ENCODE results near the gene WNT6. TPM values are rescaled to one million over a fixed set of nuclear protein-coding genes. Genes with fewer than 3 reads are reported as not detected.

WNT6 gene
- total and polyA plus RNA-seq, 10 of the 15 experiments (the other 5 are each of a cell fraction or from before 2014, with no cell fraction given) = 0.11 to 0.44 (median 0.22) TPM; not detected in 5

- H2AFZ ChIP-seq (ENCODE audit: control insufficient read depth, low read depth, low read length) = no peak overlapping the region
- H3K79me2 ChIP-seq (ENCODE audit: control insufficient read depth, insufficient read depth, low read length) = no peaks in the 10 kb centered on the region
- CTCF ChIA-PET = interaction anchor here (1.3 to 2.1 kb wide), 2 partner anchors 19 to 41 kb away, joined by 4 to 11 read pairs; no protein-coding TSS in a partner anchor
- RAD21 ChIA-PET (ENCODE audit: unreplicated experiment) = no interaction called here
- no peak overlapping the region for H3K4me2 ChIP-seq (ENCODE audit: control insufficient read depth, insufficient read depth)
- intact Hi-C loops (cut with micrococcal nuclease; ENCODE audit: unreplicated experiment) = no loop called here
- BruUV-seq (replicated peaks) = no TSS peak
- in situ Hi-C loops (cut with MboI) = no loop called here
- WGBS (ENCODE audit: insufficient coverage, insufficient replicate concordance, low lambda C conversion rate, missing lambda C conversion rate) = 100% methylated on average over 1 of the region's 1 CpG
- FAIRE-seq = no peak
- SMC1A ChIA-PET (ENCODE audit: uncharacterized antibody, unreplicated experiment) = interaction anchor here (0.7 to 3.8 kb wide), 2 partner anchors 14 to 41 kb away, joined by 4 to 23 read pairs; no protein-coding TSS in a partner anchor
- H3K27me3 ChIP-seq (replicated peaks in 1 of 2; ENCODE audit: control insufficient read depth in 2 of 2, insufficient read depth in 2 of 2, low read length in 1 of 2) = peaks cover 22 to 40% of the 10 kb centered on the region in 2 experiments
- H3K4me1 ChIP-seq (ENCODE audit: control insufficient read depth, insufficient read depth, low read length) = no peaks in the 10 kb centered on the region
- POLR2A ChIA-PET = no interaction called here
- TF ChIP-seq REST (IDR thresholded peaks at IDR 0.05; ENCODE audit: low read depth, low read length) = no peak
- no peak for TF ChIP-seq PRDM15 (CRISPR knock-in tag; IDR thresholded peaks at IDR 0.05)
- no peak for TF ChIP-seq SPI1 (IDR thresholded peaks at IDR 0.05; ENCODE audit: borderline replicate concordance, insufficient read depth, low read depth, low read length)
- no peak for TF ChIP-seq USF2 (IDR thresholded peaks at IDR 0.05; ENCODE audit: borderline replicate concordance, low read depth, low read length)
- TF ChIP-seq SMC3 (IDR thresholded peaks at IDR 0.05; ENCODE audit: borderline replicate concordance, low read length) = no peak
- TF ChIP-seq JUNB (IDR thresholded peaks at IDR 0.05) = no peak
- TF ChIP-seq SUPT20H (IDR thresholded peaks at IDR 0.05; ENCODE audit: borderline replicate concordance, control insufficient read depth, low read depth, low read length) = no peak
- TF ChIP-seq NRF1 (conservative IDR thresholded peaks at IDR 0.05; ENCODE audit: low read depth, low read length) = no peak
- no peak for TF ChIP-seq EZH2 (IDR thresholded peaks at IDR 0.05; ENCODE audit: borderline replicate concordance, control insufficient read depth, low read depth, low read length)
- H3K9me3 ChIP-seq (replicated peaks; ENCODE audit: control insufficient read depth, insufficient read depth, low read length) = no peaks in the 10 kb centered on the region
- H3K9ac ChIP-seq (ENCODE audit: control insufficient read depth, insufficient read depth, low read length) = no peak overlapping the region
- H4K20me1 ChIP-seq (ENCODE audit: control insufficient read depth, insufficient read depth) = no peaks in the 10 kb centered on the region
- H3K4me3 ChIP-seq = no peak overlapping the region
- H3K27ac ChIP-seq (ENCODE audit: control insufficient read depth, insufficient read depth) = no peak overlapping the region
- no peak; the same call in 2 of the 3 replicates for ATAC-seq
- no peaks in the 10 kb centered on the region for H3K36me3 ChIP-seq (ENCODE audit: control insufficient read depth in 2 of 2, insufficient read depth in 2 of 2, low read length in 1 of 2)
- no peak for DNase-seq (ENCODE audit: low read depth, low spot score)
These were observed 2.7 kb upstream of the WNT6 start for GRCh38 chr2:218856896-218857243.
